ENCODE data around the gene AQP2.

The AQP2 gene

DNA sequence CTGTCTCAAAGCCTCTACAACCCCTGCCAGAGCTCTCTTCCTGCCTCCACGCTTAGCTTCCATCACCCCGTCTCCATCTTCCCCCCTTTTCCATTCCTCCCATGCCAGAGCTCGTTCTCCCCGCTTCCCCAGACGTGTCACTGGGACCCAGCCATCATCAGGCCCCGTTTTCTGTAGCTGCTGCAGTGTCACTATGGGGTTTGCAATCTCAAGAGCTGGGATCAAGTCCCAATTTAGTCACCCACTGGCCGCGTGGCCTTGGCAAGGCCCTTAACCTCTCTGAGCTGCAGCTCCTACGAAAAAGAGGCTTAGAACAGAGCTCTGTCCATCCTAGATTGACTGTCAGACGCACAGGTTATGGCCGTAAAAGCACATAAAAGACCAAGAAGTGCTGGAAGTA is 45.9 kb upstream of the AQP2 start:
- no peak overlapping the region for H3K4me3 ChIP-seq (ENCODE audit: control insufficient read depth, low read depth, low read length)
- DNase-seq (ENCODE audit: low read depth) = no peak
- TF ChIP-seq, protein P1, sequence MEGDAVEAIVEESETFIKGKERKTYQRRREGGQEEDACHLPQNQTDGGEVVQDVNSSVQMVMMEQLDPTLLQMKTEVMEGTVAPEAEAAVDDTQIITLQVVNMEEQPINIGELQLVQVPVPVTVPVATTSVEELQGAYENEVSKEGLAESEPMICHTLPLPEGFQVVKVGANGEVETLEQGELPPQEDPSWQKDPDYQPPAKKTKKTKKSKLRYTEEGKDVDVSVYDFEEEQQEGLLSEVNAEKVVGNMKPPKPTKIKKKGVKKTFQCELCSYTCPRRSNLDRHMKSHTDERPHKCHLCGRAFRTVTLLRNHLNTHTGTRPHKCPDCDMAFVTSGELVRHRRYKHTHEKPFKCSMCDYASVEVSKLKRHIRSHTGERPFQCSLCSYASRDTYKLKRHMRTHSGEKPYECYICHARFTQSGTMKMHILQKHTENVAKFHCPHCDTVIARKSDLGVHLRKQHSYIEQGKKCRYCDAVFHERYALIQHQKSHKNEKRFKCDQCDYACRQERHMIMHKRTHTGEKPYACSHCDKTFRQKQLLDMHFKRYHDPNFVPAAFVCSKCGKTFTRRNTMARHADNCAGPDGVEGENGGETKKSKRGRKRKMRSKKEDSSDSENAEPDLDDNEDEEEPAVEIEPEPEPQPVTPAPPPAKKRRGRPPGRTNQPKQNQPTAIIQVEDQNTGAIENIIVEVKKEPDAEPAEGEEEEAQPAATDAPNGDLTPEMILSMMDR (conservative IDR thresholded peaks at IDR 0.05; ENCODE audit: control insufficient read depth, insufficient read depth, low read depth, low read length) = no peak

DNA sequence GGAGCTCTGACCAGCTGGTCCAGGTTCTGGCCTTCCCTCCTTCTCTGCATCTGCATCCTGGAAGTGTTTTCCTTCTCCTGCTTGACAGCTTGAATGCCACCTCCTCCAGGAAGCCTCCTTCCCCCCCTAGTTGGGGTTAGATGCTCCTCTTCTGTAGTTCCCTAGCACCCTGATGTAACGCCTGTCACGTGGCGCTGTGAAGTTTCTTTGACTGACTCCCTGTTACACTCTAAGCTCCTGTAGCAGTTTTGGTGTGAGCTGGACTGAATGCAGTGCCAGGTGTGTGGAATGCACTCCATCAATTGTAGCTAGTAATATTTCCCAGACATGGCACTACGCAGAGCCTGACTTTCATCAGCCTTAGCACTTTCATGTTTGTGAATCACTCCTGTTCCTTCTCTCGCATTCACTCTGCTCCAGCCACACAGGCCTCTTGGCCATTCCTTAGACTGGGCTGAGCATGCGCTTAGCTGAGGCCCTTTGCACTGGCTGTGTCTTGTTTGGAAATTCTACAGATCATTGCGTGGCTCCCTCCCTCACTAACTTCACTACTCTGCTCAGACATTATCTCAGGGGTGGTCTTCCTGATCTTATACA is 44.7 kb upstream of the AQP2 start:
- TF ChIP-seq, protein P1 (conservative IDR thresholded peaks at IDR 0.05; ENCODE audit: control insufficient read depth, insufficient read depth, low read depth, low read length) = no peak
- no peak for DNase-seq (ENCODE audit: low read depth)
- H3K4me3 ChIP-seq (ENCODE audit: control insufficient read depth, low read depth, low read length) = no peak overlapping the region

DNA sequence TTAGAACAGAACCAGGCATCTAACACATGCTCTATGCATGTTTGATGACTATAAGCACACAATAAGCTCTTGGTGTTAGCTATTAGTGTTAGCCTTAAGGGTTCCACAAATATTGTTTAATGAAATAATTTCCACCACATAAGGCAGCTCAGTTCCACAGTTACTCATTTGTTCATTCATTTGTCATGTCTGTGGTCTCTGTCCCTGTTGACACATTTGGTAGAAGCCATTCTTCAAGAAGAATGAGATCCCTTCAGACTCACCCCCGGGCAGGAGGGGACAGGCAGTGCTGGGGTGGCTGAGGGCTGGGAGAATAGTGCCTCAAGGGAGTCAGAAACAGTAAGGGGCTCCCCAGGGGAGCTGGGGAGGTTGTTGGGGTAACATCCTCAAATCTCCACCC is 43.2 kb upstream of the AQP2 start:
- TF ChIP-seq, protein P1 (conservative IDR thresholded peaks at IDR 0.05; ENCODE audit: control insufficient read depth, insufficient read depth, low read depth, low read length) = no peak
- no peak for DNase-seq (ENCODE audit: low read depth)

DNA sequence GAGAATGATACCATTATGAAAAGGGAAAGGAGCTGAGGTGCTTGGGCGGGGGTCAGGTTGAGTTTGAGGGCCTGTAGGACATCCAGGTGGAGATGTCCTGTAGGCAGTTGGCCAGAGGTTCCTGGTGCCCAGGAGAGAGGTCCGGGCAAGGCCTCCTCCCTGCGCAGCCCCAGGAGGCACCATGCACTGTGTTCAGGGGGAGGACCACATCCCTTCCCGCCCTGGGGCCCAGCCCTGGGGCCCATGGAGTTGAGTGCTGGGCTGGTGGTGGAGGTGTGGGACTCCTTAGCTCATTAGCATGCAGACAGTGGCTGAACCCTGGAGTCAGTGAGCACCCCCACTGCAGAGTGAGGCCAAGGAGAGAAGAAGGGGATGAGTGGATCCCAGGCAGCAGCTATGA is 41.2 kb upstream of the AQP2 start:
- H3K4me3 ChIP-seq (ENCODE audit: control insufficient read depth, low read depth, low read length) = no peak overlapping the region
- TF ChIP-seq, protein P1 (conservative IDR thresholded peaks at IDR 0.05; ENCODE audit: control insufficient read depth, insufficient read depth, low read depth, low read length) = no peak
- no peak for DNase-seq (ENCODE audit: low read depth)

More for the DNA sequence above, 43.2 kb upstream of the AQP2 start:
- no peak overlapping the region for H3K4me3 ChIP-seq (ENCODE audit: control insufficient read depth, low read depth, low read length)

DNA sequence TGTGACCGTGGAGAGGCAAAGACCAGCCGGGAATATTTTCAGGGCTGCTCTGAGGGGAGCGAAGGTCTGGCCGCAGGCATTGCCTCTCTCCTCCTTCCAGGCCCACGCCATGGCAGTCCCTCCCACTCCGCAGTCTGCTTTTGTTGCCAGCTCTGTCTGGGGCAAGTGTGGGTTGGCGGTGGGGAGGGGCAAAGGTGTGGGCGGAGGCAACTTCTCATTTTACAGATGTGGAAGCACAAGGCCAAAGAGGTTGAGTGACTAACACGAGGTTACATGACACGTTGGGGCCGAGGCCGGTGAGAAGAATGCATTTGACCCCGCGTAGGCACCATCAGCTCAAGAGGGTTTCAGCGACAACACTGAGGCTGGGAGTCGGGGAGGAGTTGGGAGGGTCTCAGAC is 40.7 kb upstream of the AQP2 start:
- TF ChIP-seq, protein P1 (conservative IDR thresholded peaks at IDR 0.05; ENCODE audit: control insufficient read depth, insufficient read depth, low read depth, low read length) = no peak

DNA sequence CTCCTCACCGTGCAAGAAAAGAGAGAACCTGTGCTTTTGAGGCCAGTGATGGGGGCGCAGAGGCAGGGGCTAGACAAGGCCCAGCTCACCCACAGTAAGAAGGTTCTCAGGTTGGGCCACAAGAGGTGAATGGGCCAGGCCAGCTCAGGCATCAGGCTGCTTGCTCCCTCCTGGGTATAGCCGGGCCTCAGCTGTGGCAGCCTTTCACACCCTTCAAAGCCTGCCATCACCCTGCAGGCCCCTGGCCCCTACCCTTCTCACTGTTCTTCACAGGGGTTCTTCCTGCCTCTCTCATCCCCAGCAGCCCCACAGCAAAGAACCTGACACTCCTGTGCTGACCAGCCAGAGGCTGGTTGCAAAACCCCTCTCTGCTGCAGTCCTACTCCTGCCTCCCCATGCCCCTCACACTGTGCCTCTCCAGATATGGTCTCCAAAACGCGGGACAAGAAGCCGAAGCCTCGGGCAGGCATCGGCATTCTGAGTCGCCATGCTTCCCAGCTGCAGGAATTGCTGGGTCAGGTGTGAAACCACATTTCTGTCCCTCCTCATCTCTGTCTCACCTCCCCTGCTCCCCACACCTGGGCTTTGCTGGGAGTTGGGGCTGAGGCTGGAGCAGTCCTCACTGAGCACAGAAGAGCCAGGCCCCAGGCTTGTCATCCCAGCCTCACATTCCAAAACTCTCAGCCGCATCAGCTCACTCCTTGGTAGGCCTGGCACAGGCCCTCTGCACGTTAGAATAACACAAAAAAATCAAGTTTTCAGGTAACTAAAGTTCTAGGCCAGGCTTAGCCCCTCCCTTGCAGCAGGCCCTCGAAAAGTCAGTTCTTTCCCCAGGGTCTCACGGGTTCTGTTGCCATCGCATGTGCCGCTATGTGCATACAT is 40.0 kb upstream of the AQP2 start:
- TF ChIP-seq, protein P1 (conservative IDR thresholded peaks at IDR 0.05; ENCODE audit: control insufficient read depth, insufficient read depth, low read depth, low read length) = no peak
- DNase-seq (ENCODE audit: low read depth) = no peak
- H3K4me3 ChIP-seq (ENCODE audit: control insufficient read depth, low read depth, low read length) = no peak overlapping the region

More for the DNA sequence above, 40.7 kb upstream of the AQP2 start:
- DNase-seq (ENCODE audit: low read depth) = peak; percentile 76
- H3K4me3 ChIP-seq (ENCODE audit: control insufficient read depth, low read depth, low read length) = no peak overlapping the region
